GM12864 (cell line): Measurements from ENCODE around the gene SYNJ2.

Experiments used
- DNase-seq: peaks from one replicate; pipeline ENCODE4 v3.0.0-alpha.2; 2011; ENCODE audit warnings: low read depth
- H3K4me3 ChIP-seq: 2 replicates; pipeline ENCODE4 v1.5.1; 2011; ENCODE audit warnings: mild to moderate bottlenecking, low read depth, low read length, control low read depth
- CTCF ChIP-seq: IDR thresholded peaks from 2 replicates; pipeline ENCODE4 v1.5.1; 2011; ENCODE audit warnings: low read depth, mild to moderate bottlenecking, moderate library complexity, low read length, control low read depth, inconsistent platforms; ENCODE audit errors: missing control alignments

Gene SYNJ2

GRCh38 chr6:158026901-158027589, 45.4 kb downstream of the SYNJ2 start:
- no peak overlapping the region for H3K4me3 ChIP-seq
- no peak for TF ChIP-seq CTCF
- DNase-seq: no peak

- no peak overlapping the region for H3K4me3 ChIP-seq
- no peak for DNase-seq
- TF ChIP-seq CTCF: no peak
Observed at GRCh38 chr6:158027590-158028285, 46.1 kb downstream of the SYNJ2 start.

GRCh38 chr6:158028421-158028820, 46.8 kb downstream of the SYNJ2 start:
- no peak for DNase-seq
- H3K4me3 ChIP-seq: no peak overlapping the region
- no peak for TF ChIP-seq CTCF

- no peak for DNase-seq
- no peak for TF ChIP-seq CTCF
- no peak overlapping the region for H3K4me3 ChIP-seq
Observed at GRCh38 chr6:158028876-158029275, 47.2 kb downstream of the SYNJ2 start.

- TF ChIP-seq CTCF: no peak
- no peak for DNase-seq
- no peak overlapping the region for H3K4me3 ChIP-seq
Observed at GRCh38 chr6:158029668-158030230, 48.1 kb downstream of the SYNJ2 start.

- H3K4me3 ChIP-seq: no peak overlapping the region
- no peak for DNase-seq
- TF ChIP-seq CTCF: no peak
Observed at GRCh38 chr6:158030380-158031300, 49.0 kb downstream of the SYNJ2 start.
